NCI-H69 (cell line): ENCODE measurements around the gene ACTL8.

Experiments used
- DNase-seq: peaks from one replicate; lab custom pipeline; 2025; lab: John Stamatoyannopoulos, UW

Gene ACTL8, protein sequence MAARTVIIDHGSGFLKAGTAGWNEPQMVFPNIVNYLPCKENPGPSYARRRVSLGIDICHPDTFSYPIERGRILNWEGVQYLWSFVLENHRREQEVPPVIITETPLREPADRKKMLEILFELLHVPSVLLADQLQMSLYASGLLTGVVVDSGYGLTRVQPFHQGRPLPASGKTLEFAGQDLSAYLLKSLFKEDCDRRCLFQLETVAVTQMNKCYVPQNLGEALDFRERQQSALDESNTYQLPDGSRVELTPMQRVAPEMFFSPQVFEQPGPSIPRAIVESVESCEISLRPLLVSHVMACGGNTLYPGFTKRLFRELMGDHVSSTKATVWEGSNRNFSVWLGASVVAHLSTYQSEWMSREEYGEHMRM

DNA sequence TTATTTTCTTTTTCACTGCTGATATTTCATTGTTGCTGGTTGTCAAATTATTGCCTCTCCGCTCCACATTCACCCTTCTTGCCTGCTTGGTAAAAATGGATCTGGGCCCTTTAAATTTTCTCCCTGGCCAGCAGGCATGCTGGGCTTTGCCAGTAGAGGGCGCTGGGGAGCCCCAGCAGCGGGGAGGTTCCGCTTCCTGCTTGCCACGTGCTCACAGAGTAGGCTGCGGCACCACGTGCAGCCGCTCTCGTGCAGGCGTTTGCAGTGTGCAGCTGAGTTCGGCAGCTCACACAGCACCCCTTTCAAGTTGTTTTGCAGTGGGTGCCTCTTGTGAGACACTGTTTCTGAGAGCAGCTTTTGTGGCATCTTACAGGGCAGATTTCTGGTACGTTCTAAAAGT lies at the start of gene ACTL8:
Gene ACTL8, plus strand, starts transcription at position 214 of the 400 bp plus-strand sequence. CDS start 67,676 bp downstream, outside the sequence.
- peak; percentile 1 for DNase-seq

GRCh38 chr1:17706445-17706844 lies 48.7 kb upstream of the ACTL8 start:
- DNase-seq = no peak

DNA sequence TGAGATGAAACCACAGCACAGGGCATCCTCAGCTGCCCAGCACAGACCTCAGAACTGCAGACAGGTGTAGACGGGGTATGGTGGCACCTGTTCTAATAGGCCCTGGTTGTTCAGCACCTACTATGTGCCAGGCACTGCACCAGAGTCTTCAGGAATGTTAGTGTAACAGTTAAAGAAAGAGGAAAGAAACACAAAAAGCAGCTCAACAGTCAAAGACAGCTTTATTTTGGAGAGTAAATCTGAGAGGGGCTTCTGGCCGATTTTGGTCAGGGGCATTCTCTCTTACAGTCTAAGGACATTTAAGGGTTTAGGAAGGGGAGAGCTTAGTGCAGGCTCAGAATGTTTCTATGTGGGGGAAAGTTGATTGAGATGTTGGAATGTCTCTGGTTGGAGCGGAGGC lies 45.2 kb upstream of the ACTL8 start:
- no peak for DNase-seq

DNA sequence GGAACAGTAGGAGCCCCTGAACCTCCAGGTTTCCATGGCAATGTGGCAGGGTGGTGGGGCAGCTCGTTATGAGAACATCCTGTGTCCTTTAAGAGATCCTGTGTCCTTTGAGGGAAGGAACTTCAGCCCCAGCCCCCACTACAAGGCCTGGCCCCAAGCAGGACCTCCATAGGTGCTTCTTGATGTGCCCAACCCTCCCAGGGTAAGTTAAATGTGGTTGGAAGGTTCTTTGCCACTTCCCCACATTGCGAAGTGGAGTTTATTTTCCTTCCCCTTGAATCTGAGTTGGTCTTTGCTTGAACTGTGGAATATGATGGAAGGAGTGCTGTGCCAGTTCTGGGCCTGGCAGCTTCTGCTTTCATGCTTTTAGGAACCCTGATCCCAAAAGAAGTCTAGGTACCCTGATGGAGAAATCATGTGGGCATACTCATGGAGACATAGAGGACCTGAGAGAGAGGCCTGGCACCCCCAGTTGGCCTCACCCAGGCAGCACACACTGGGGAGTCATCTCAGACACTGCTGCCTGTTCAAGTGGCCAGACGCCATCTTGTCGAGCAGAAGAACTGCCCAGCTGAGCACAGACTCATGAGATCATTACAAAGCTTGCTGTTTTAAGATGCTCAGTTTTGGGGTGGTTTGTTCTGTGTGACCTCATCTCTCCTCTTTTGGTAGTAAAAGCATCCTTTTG lies 44.1 kb upstream of the ACTL8 start:
- no peak for DNase-seq

DNA sequence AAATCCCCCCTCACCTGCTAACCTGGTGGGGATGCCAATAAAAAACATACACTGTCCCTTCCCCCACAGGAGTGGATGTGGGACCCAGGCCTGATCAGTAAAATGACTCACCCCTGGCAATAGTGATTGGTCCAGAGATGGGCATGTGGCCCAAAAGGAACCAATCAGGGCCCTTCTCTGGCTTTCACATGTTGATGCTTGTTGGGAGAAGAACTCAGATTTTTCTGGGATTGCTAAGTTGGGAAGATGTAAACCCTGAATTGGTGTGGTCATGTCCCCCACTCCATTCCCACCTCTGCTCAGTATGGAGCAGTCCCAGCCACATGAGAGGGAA lies 43.6 kb upstream of the ACTL8 start:
- no peak for DNase-seq

DNA sequence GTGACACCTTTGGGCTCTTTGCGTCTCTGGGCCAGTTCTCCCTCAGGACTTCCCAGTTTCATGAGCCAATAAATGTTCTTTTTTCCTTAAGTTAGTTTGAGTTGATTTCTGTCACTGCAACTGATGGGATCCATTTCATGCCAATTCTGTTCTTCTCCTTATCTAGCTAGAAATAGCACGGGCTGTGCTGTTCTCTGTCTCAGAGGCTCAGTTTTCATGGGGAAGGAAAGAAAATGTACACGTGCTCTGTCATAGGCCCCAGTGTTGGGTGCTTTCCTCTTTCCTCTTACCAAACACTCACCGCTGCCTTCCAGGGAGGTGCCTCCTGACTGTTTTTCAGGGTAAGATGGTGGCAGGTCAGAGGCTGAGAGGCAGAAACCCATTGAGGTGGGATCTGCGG lies 43.2 kb upstream of the ACTL8 start:
- no peak for DNase-seq

GRCh38 chr1:17713993-17714392 lies 41.1 kb upstream of the ACTL8 start:
- DNase-seq = no peak

DNA sequence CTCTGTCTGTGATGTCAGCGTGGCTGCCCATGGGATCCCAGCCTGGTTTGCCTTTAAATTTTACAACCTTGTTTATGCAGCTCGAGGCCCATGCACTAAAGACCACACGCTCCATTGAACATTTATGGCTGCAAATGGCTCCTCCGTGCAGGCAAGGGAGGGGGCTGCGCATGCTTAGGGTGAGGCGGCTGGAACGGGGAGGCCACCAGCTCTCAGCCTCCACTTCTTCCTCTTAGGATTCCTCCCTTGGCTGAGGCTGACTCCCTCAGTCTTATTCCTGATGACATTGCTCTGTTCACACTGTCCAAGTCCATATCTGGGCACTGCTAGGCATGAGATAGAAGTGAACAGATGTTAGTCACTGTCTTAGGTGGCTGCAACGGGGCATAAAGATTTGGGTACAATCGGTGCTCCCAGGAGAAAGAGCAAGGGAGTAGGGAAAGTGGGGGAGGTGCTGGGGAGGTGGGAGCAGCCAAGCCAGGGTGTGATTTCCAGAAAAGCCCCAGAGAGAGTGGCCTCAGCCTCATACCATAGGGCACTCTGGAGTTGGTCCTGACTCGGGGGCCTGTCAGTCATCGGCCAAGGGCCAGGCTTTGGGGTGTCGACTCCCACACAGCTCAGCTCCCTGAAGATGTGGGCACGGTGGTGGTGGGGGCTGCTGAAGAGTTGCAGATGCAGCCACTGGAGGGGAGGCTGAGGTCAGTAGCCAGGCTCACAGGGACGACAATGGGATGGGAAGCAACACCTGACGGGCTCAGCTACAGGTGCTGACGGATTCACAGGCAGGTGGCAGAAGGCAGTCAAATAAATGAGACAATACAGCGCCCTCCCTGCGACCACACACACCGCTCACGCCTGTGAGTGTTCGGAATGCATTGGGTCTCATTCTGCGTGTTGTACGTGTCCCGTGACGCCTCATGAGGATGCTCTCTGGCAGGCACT lies 37.3 kb upstream of the ACTL8 start:
- no peak for DNase-seq

DNA sequence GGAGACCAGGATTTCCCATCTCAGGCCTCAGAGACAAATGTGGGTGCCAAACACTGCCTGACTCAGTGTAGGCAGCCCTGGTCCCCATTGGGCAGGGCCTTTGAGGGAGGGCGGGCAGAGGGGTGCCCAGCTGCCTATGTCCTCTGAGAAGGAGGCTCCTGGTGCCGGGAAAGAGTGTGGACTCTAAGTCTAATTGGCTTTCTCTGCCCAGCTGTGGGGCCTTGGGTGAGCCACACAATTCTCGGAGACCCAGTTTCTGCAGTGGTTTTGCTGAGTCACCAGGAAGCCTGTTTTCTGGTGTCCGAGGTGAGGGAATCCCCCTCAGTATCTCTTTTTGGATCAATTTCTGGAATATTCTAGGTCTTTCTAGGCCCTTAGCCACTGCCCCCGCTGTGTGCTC lies 35.3 kb upstream of the ACTL8 start:
- DNase-seq = no peak

DNA sequence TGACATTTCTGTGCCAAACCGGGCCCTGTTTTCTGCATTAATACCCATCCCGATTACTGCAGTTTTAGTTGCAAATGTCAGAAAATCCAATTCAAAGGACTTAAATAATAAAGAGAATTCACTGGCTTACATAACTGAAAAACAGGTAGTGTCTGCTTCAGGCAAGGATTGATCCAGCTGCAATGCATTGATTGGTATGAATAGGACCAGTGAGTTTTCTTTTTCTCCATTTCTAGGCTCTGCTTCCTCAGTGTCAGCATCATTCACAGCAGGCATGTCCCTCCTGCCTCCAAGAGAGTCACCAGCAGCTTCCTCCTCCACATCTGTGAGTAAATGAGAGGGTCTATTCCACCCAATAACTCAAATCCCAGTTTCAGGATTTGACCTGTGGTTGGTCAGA lies 33.7 kb upstream of the ACTL8 start:
- no peak for DNase-seq

GRCh38 chr1:17723684-17724083 lies 31.4 kb upstream of the ACTL8 start:
- DNase-seq = no peak

DNA sequence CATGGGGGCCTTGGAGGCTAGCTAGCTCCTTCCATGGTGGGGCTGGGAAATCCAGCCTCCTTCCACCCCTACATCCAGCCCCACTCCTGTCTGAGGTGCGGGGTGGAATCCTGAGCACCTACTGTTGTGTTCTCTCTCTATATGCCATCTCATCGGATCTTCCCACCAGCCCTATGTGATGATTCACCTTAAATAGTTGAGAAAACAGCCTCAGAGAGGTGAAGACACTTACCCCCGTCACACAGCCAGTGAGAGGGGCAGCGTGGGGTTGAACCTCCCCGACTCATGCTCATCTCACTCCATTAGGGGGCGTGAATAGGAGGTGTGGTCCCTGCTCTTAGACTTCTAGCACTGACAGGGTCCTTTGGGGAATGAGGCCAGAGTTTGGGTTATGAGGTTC lies 31.0 kb upstream of the ACTL8 start:
- no peak for DNase-seq

DNA sequence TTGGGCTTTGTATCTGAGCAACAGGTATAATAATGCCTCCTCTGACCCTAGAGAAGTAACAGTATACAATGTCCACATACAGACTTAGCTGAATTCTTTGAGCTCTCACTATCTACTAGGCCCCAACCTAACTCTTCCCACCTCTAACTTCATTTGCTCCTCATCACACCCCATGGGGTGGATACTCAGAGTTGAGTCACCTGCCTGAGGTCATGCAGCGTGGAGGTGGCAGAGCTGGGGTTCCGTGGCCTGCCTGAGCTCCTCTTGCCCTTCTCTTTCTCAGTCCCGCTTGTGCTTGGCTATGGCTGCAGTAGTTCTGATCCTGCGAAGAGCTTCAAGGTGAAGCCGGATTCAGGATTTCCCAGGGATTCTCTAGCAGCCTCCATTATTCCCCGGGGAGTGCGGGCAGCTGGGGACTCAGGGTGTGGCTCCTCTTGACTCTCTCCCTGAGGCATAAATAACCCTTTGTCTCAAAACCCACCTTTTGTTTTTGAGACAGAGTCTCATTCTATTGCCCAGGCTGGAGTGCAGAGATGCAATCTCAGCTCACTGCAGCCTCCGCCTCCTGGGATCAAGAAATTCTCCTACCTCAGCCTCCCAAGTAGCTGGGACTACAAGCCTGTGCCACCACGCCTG lies 29.9 kb upstream of the ACTL8 start:
- DNase-seq = peak; percentile 42

DNA sequence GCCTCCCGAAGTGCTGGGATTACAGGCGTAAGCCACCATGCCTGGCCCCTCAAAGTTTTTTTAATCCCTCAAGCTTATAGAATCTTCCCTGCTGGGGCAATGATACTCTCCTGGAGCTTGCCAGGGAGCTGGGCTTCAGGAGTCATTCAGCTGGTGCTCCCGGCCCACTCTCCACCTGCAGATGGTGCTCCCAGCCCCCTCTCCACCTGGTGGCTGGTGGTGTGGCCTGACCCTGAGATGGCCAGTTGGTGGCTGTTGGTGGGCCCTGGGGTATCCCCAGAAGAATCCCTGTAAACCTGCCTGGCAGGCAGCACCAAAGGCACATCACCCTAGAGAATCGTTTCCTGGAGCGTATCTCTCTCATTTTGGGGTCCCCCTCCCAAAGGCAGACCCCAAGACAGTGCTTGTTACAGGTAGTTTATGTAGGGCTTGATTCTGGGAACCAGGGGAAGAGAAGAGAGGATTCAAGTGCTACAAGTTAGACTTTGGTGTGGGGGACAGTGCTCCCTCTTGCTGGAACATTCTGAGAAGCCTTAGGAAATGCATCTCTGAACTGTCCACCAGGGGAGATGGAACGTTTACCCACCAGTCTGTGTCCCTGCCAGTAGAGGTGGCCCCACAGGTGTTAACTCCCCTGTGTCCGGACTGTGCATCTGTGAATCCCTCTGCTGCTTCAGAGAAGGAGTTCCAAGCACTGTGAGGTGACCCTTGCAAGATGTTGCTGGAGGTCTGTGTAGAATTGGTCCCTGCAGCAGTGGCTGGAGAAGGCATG lies 29.1 kb upstream of the ACTL8 start:
- no peak for DNase-seq

DNA sequence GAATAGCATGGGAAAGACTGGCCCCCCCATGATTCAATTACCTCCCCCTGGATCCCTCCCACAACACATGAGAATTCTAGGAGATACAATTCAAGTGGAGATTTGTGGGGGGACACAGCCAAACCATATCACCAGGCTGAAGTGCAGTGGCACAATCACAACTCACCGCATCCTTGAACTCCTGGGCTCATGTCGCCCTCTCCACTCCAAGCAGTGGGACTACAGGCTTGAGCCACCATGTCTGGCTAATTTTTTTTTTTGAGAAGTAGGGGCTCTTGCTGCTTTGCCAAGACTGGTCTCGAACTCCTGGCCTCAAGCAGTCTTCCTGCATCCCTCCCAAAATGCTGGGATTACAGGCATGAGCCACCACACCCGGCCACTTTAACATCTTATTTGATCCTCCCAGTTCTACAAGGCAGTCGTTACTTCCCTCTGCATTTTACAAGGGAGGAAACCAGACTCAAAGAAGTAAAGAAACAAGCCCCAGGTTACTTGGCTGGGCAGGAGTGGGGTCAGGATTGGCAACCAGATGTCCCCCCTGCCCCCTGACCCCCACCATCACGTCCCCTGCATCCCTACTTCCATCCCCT lies 26.9 kb upstream of the ACTL8 start:
- no peak for DNase-seq

DNA sequence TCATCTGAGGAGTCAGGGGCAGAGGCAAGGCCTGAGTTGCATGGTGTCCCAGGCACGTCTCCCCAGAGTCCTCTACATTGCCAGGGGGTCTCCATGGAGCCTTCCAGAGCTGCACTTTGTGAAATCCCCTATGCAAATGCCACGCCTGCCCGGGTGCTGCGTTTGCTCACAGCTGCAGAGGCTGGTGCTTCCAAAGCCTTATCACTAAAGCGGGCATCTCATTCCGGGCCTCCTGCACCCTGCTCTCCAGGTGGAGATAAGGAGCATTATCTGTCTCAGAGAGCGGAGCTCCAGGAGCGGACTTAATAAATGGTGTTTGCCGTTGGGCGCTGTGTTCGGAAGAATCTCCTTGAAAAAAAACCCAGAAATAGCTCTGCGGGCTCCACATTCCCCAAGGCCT lies 25.9 kb upstream of the ACTL8 start:
- no peak for DNase-seq

DNA sequence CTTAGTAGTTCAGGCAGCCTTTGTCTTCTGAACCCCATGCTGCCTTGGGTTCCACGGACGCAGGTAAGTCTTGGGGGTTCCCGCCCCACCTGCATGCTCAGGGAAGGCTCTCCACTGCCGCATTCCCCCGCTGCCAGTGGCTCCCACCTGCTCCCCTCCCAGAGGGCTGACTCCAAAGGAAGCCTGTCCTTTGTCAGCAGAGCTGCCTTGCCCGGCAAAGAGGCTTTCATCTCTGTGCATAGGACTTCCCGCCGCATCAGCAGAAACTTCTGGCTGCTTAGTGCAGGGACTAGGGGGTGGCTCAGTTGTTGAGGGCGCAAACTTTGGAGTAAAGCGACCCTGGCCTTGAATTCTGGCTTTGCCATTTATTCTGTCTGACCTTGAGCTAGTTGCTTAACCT lies 25.2 kb upstream of the ACTL8 start:
- no peak for DNase-seq

DNA sequence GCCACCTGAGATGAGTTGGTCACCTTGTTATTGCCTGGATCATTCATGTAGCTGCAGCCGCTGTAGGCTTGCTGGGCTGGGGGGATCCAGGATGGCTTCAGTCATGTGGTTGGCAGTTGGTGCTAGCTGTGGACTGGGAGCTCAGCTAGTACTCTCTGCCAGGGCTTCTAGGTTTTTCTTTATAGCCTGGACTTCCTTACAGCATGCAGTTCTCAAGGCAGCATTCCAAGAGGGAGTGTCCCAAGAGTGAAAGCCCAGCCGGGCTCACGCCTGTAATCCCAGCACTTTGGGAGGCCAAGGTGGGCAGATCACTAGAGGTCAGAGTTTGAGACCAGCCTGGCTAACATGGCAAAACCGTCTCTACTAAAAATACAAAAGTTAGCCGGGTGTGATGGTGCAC lies 23.7 kb upstream of the ACTL8 start:
- DNase-seq = no peak

DNA sequence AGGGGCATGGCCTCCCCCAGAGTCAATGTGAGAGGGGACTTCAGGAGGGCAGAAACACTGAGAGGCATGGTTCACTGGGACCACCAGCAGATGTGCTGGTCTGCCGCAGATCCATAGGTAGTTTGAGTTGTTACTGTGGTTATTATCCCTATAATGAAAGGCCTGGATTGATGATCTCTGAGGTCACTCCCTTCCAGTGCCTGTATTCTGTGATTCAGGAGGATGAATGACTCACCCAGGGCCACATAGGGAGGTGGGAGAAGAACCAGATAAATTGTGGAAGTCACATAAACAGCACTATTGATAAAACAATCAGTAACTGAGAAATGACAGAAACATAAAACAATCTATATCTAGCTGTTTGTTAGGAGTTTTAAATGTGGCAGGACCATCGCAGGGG lies 22.7 kb upstream of the ACTL8 start:
- DNase-seq = no peak

DNA sequence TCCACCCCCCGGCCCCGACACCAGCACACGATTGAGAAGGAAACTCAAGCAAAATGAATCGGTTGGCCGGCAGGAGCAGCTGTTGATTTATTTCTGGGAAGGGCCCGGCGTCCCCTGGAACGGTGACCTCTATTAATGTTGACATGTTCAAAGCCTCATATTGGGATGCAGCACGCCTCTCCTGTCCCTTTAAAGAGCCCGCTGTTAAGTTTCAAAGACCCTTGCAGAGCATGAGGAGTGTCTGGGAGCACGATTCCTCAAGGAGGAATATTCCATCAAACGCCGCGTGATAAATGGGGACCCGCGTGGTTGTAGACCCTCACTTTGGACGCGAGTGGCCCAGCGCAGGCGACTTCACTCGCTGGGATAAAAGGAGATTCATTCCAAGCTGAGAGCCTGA lies 21.5 kb upstream of the ACTL8 start:
- no peak for DNase-seq

GRCh38 chr1:17734609-17735008 lies 20.5 kb upstream of the ACTL8 start:
- DNase-seq = no peak
